Liver (tissue), 9 donors: Measurements from ENCODE around the gene SDSL. TPM values are rescaled to one million over a fixed set of nuclear protein-coding genes. Genes with fewer than 3 reads are reported as not detected.

Source experiments
- DNase-seq: peaks from one replicate; pipeline ENCODE4 v3.0.0-alpha.2; 2017; ENCODE audit warnings: low spot score
- H3K27ac ChIP-seq, 2 donors: one replicate each; pipeline ENCODE4 v1.7.0; 2013; ENCODE audit warnings: inconsistent platforms in 2 of 2, low read length in 2 of 2, control low read depth in 1 of 2, low read depth in 1 of 2, mild to moderate bottlenecking in 1 of 2
- H3K27me3 ChIP-seq, 4 donors: one replicate each; pipeline versions ENCODE4 v1.6.1 to v1.7.0; 2013; ENCODE audit warnings: low read length in 3 of 4, inconsistent platforms in 1 of 4, mild to moderate bottlenecking in 1 of 4, moderate library complexity in 1 of 4; ENCODE audit not compliant: control insufficient read depth in 4 of 4, insufficient read depth in 4 of 4
- H3K36me3 ChIP-seq, 4 donors: one replicate each; pipeline versions ENCODE4 v1.6.1 to v1.7.0; 2013; ENCODE audit warnings: low read length in 3 of 4, mild to moderate bottlenecking in 3 of 4, low read depth in 1 of 4, moderate library complexity in 1 of 4; ENCODE audit not compliant: control insufficient read depth in 4 of 4, insufficient read depth in 3 of 4
- H3K4me1 ChIP-seq, 4 donors: one replicate each; pipeline versions ENCODE4 v1.6.1 to v1.7.0; 2013; ENCODE audit warnings: low read length in 3 of 4, mild to moderate bottlenecking in 3 of 4, moderate library complexity in 1 of 4; ENCODE audit not compliant: control insufficient read depth in 4 of 4, insufficient read depth in 4 of 4
- H3K4me3 ChIP-seq, 3 donors: one replicate each; pipeline versions ENCODE4 v1.6.1 to v1.7.0; 2013; ENCODE audit warnings: low read length in 3 of 3, control low read depth in 1 of 3, low read depth in 1 of 3, mild to moderate bottlenecking in 1 of 3
- H3K9ac ChIP-seq, 2 donors: one replicate each; pipeline ENCODE4 v1.7.0; 2013; ENCODE audit warnings: low read length in 2 of 2, mild to moderate bottlenecking in 2 of 2, moderate library complexity in 2 of 2, control low read depth in 1 of 2, low read depth in 1 of 2
- H3K9me3 ChIP-seq, 4 donors: one replicate each; pipeline versions ENCODE4 v1.6.1 to v1.7.0; 2013; ENCODE audit warnings: low read length in 3 of 4; ENCODE audit not compliant: control insufficient read depth in 4 of 4
- ATF3 ChIP-seq: IDR thresholded peaks from 2 replicates; pipeline ENCODE4 v1.6.1; 2016; ENCODE audit warnings: antibody characterized with exemption
- CTCF ChIP-seq: fragments of 150-350 bp; IDR thresholded peaks from 2 replicates; pipeline ENCODE4 v1.5.1; 2017; ENCODE audit warnings: improper control_type of control experiment, low read depth, low read length; ENCODE audit not compliant: missing input control
- FOXA1 ChIP-seq: IDR thresholded peaks from 2 replicates; pipeline ENCODE4 v1.6.1; 2016; ENCODE audit warnings: antibody characterized with exemption
- FOXA2 ChIP-seq: IDR thresholded peaks from 2 replicates; pipeline ENCODE4 v1.6.1; 2016; ENCODE audit warnings: antibody characterized with exemption
- GABPA ChIP-seq, 2 donors: IDR thresholded peaks in 1 of 2; conservative IDR thresholded peaks in 1 of 2; 2 replicates each; pipeline ENCODE4 v1.6.1; 2016; ENCODE audit warnings: antibody characterized with exemption in 2 of 2, mild to moderate bottlenecking in 1 of 2, moderate library complexity in 1 of 2
- HNF4A ChIP-seq, 2 donors: conservative IDR thresholded peaks; 2 replicates each; pipeline ENCODE4 v1.6.1; 2016; ENCODE audit warnings: antibody characterized with exemption in 2 of 2, mild to moderate bottlenecking in 2 of 2
- HNF4G ChIP-seq: IDR thresholded peaks from 2 replicates; pipeline ENCODE4 v1.6.1; 2016; ENCODE audit warnings: antibody characterized with exemption
- JUND ChIP-seq, 2 donors: IDR thresholded peaks; 2 replicates each; pipeline ENCODE4 v1.6.1; 2016; ENCODE audit warnings: antibody characterized with exemption in 2 of 2
- MAX ChIP-seq: IDR thresholded peaks from 2 replicates; pipeline ENCODE4 v1.6.1; 2016; ENCODE audit warnings: antibody characterized with exemption
- NR2F2 ChIP-seq: IDR thresholded peaks from 2 replicates; pipeline ENCODE4 v1.6.1; 2016; ENCODE audit warnings: antibody characterized with exemption
- RAD21 ChIP-seq, 2 donors: IDR thresholded peaks; 2 replicates each; pipeline ENCODE4 v1.6.1; 2016; ENCODE audit warnings: antibody characterized with exemption in 2 of 2, mild to moderate bottlenecking in 2 of 2
- REST ChIP-seq: IDR thresholded peaks from 2 replicates; pipeline ENCODE4 v1.6.1; 2016; ENCODE audit warnings: antibody characterized with exemption, mild to moderate bottlenecking
- RXRA ChIP-seq, 2 donors: IDR thresholded peaks; 2 replicates each; pipeline ENCODE4 v1.6.1; 2017 to 2018; ENCODE audit warnings: antibody characterized with exemption in 2 of 2, mild to moderate bottlenecking in 1 of 2
- SP1 ChIP-seq: IDR thresholded peaks from 2 replicates; pipeline ENCODE4 v1.6.1; 2018; ENCODE audit warnings: antibody characterized with exemption, mild to moderate bottlenecking
- TAF1 ChIP-seq: conservative IDR thresholded peaks from 2 replicates; pipeline ENCODE4 v1.6.1; 2016; ENCODE audit warnings: antibody characterized with exemption, mild to moderate bottlenecking
- YY1 ChIP-seq: IDR thresholded peaks from 2 replicates; pipeline ENCODE4 v1.6.1; 2016; ENCODE audit warnings: antibody characterized with exemption, mild to moderate bottlenecking
- ZBTB33 ChIP-seq: IDR thresholded peaks from 2 replicates; pipeline ENCODE4 v1.6.1; 2016; ENCODE audit warnings: antibody characterized with exemption
- whole genome bisulfite sequencing: extraction: QIAGEN DNeasy Blood & Tissue Kit; methylation state at CpG from one replicate; pipeline ENCODE4 v1.1.7; 2013; 5-methylcytosine and 5-hydroxymethylcytosine counted together
- polyA plus RNA-seq, 2 donors: library from polyadenylated mRNA; stranded (reverse) in 1 of 2; unstranded in 1 of 2; fragments of 200-250 nt in 1 of 2; fragments of >200 nt in 1 of 2; fragmentation: Nextera tagmentation in 1 of 2; extraction: Ambion mirVana in 1 of 2; gene quantifications; one replicate each; pipeline versions ENCODE4 v1.2.1 to v1.2.3, GENCODE V29; 2013 to 2015
- total RNA-seq, 2 donors: library from RNA; depleted of rRNA; stranded (reverse); fragments of >200 nt; gene quantifications; one replicate each; pipeline ENCODE4 v1.2.3, GENCODE V29; 2014
- donor health status: healthy.
- donor health status: healthy.
- donor health status: healthy.
- donor health status: healthy.
- donor health status: healthy.

Gene SDSL
- total and polyA plus RNA-seq, 4 donors, result 22.4 to 93.1 (median 33.7) TPM

GRCh38 chr12:113378291-113378690 lies 43.9 kb upstream of the SDSL start:
- no peak overlapping the region for H3K27ac ChIP-seq
- no peak overlapping the region for H3K4me3 ChIP-seq
- no peak for TF ChIP-seq NR2F2
- TF ChIP-seq ZBTB33, result no peak
- TF ChIP-seq TAF1, result no peak
- TF ChIP-seq REST, result no peak
- no peak for TF ChIP-seq RXRA (IDR thresholded peaks at IDR 0.05)
- TF ChIP-seq MAX, result no peak
- TF ChIP-seq HNF4A (conservative IDR thresholded peaks at IDR 0.05), result no peak
- no peak for TF ChIP-seq YY1
- no peak for TF ChIP-seq GABPA (IDR thresholded peaks at IDR 0.05 in 1 of 2, conservative IDR thresholded peaks at IDR 0.05 in 1 of 2)
- TF ChIP-seq CTCF, result no peak
- no peak for TF ChIP-seq RAD21 (IDR thresholded peaks at IDR 0.05)
- TF ChIP-seq ATF3, result no peak
- TF ChIP-seq JUND (IDR thresholded peaks at IDR 0.05), result no peak
- TF ChIP-seq FOXA2, result no peak
- no peak for DNase-seq
- no peak overlapping the region for H3K9ac ChIP-seq
- peaks cover 0 to 2% (median 0%) of the 10 kb centered on the region in 4 donors for H3K4me1 ChIP-seq
- no peaks in the 10 kb centered on the region for H3K9me3 ChIP-seq
- WGBS, result 93% methylated on average over 3 of the region's 3 CpGs
- H3K27me3 ChIP-seq, result no peaks in the 10 kb centered on the region
- peaks cover 7 to 10% (median 8%) of the 10 kb centered on the region in 4 donors for H3K36me3 ChIP-seq

- 67% methylated on average over 11 of the region's 11 CpGs for WGBS
- H3K4me3 ChIP-seq, result no peak overlapping the region
- TF ChIP-seq RAD21 (IDR thresholded peaks at IDR 0.05) (no peak), REST (no peak), MAX (no peak), YY1 (no peak), RXRA (IDR thresholded peaks at IDR 0.05) (no peak), FOXA1 (no peak), SP1 (no peak), GABPA (IDR thresholded peaks at IDR 0.05 in 1 of 2, conservative IDR thresholded peaks at IDR 0.05 in 1 of 2) (no peak), FOXA2 (no peak), CTCF (no peak), HNF4G (no peak), JUND (IDR thresholded peaks at IDR 0.05) (no peak), HNF4A (conservative IDR thresholded peaks at IDR 0.05) (no peak)
- H3K9ac ChIP-seq, result no peak overlapping the region
- H3K36me3 ChIP-seq, result peaks cover 0 to 16% (median 12%) of the 10 kb centered on the region in 4 donors
- no peak for DNase-seq
- no peaks in the 10 kb centered on the region for H3K27me3 ChIP-seq
- H3K27ac ChIP-seq, result no peak overlapping the region
- peaks cover 0 to 2% (median 0%) of the 10 kb centered on the region in 4 donors for H3K4me1 ChIP-seq
- H3K9me3 ChIP-seq, result no peaks in the 10 kb centered on the region
Measured at GRCh38 chr12:113381220-113381619, 41.0 kb upstream of the SDSL start.
